SIG-M5 (cell line): Measurements from ENCODE around the gene WDR31.

Source experiments
- DNase-seq: peaks from one replicate; lab custom pipeline; 2025; lab: John Stamatoyannopoulos, UW

The WDR31 gene

DNA sequence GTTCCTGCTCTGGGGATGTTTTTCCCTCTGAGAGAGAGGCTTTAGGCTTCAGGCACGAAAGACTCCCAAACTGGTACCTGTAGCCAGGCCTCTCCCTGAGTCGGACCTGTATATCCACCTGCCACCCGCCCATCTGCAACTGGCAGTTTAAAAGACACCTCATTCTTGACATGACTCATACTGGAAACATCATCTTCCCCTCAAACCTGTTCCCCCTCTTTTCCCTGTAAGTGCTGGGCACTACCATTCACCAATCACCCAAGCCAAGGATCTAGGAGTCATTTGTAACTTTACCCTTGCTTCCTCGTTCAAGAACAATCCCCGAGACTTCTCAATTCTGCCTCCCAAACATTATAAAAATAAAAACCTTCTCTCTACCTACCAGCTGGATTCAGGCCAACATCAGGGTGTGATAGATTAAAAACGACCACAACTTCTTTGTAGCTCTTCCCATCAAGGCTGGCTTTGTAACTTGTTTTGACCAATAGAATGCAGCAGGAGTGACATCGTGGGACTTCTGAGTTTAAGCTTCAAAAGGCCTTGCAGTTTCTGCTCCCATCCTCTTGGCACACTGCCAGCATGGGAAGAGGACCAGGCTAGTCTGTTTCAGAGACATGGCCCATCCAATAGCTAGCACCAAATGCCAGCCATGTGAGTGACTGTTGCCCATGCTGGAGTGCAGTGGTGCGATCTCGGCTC is 1.8 kb upstream of the WDR31 start:
- no peak for DNase-seq

DNA sequence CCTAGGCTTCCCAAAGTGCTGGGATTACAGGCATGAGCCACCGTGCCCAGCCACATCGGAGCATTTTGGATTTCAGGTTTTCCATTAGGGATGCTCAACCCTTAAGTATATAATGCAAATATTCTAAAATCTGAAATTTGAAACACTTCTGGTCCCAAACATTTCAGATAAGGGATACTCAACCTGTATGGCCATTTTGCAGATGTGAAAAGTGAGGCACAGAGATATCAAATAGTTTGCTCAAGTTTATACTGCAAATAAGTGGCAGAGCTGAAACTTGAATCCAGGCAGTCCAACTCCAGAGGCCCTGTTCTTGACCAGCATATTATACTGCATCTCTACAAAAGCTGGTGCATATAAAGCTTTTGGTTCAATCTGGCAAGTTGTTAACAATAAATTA is 2.4 kb downstream of the WDR31 start:
- no peak for DNase-seq

DNA sequence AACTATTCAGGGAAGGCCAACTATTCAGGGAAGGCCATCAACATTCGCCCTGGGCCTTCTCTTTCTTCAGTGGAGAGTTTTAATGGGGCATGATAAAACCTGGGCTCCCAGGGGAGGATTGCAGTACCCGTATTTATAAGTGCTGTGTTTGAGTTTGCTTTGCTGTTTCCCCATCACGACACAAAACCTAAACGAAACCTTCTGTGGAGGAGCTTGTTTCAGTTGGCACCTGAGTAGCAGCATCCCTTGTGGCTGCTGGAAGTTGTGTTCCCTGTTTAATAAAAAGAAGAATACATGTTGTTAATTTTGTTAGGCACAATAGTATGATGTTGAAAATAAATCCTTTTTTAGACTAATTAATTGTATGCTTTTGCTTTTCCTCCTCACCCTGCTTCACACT is 8.3 kb downstream of the WDR31 start:
- no peak for DNase-seq

- no peak for DNase-seq
Observed at GRCh38 chr9:113328045-113328782, 11.9 kb downstream of the WDR31 start.

GRCh38 chr9:113326230-113326629 is 13.8 kb downstream of the WDR31 start:
- no peak for DNase-seq

- no peak for DNase-seq
Observed at GRCh38 chr9:113322671-113323070, 17.4 kb downstream of the WDR31 start.

DNA sequence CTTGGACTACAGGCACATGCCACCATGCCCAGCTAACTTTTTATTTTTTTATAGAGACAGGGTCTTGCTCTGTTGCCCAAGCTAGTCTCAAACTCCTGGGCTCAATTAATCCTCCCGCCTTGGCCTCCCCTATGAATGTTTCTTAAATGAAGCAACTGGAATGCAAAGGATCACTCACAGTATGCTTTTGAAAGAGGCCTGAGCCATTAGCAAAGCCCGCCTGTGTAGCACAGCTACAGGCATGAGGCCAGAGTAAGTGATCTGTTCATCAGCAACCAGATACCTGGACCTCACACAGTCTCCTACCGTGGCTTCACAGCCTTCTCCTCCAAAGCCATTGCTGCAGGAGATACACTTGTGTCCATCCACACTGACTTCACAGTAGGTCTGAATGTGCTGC is 20.0 kb downstream of the WDR31 start:
- no peak for DNase-seq

DNA sequence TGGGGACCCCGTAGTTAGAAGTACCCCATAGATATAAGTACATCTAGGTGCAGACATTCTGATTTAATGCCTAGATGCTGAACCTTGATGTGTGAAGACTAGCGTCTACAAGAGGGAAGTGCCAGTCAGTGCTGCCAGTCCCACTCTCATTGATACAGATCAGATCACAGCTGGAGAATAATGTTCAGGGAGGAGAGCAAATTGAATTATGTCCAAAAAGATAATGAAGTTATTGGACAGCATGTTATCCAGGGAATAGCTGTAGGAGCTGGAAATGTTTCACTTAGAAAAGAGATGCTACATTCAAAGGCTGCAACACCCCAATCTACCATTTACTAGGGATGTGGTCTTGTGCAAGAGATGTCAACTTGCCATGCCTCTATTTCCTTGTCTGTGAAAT is 21.0 kb downstream of the WDR31 start:
- no peak for DNase-seq

DNA sequence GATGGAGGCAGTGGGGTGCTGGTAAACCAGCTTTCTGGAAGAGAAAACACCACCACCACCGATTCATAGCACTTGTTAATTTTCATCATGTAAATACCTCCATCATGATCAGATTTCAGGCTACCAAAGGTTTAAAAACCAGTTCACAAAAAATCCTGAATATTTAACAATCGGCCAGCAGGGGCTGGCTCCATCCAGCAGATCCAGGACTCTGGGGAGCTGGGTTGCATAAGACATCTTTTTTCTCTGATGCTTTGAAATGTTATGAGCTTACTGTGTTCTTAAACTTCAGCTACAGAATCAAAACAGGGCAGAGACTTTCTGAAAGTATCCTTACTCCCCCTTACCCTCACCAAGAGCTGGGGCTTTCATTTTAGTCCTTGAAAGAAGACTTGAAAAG is 22.3 kb downstream of the WDR31 start:
- no peak for DNase-seq

DNA sequence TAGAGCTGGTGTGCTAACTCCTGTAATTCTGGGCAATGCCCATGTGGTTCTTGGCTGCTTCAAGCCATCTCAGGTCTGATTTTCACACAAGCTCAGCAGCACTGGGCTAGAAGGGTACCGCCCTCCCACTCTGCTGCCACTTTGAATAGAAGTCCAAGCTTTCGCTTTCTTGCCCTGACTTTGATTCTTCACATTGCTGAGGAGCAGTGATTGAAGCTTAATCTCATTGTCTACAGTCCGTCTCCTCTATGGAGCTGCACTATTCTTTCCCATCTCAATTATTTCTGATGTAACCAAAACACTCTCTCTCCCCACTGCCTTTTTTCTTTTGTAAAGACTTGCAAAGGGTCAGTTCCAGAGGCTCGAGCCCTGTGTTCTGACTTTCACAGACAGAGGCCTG is 24.0 kb downstream of the WDR31 start:
- DNase-seq = no peak

DNA sequence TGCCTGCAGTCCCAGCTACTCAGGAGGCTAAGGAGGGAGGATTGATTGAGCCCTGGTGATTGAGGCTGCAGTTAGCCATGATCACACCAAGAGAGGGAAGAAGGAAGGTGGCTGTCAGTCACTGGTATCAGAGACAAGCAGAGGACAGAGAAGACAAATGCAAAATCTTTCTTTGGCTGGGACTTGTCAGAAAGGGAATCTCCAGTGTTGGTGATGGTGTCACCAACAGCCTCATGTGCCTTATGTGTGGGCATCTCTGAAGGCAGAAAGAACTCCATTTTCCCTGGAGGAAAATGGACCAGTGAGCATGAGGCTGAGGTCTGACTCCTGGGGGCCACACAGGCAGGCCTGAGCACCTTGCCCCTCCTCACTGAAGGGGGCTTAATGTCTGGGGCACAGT is 24.8 kb downstream of the WDR31 start:
- DNase-seq = no peak

DNA sequence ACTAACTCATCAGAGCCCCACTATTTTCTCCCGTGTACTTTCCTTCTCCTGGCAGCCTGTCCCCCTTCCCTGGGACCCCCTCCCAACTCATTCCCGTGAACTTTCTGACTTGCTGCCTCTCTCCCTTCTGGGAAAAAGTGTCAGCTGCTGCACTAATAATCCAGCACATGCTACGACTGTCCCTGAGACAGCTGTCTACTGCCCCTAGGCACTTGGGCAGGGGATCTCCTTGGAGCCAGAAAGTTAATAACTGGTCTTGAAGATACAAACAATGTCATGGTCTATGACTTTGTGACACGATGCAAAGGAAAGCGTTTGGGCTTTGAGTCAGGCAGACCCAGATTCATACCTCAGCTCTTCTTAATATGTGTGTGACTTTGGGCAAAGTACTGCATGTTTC is 26.8 kb downstream of the WDR31 start:
- DNase-seq = no peak

GRCh38 chr9:113311961-113312360 is 28.1 kb downstream of the WDR31 start:
- no peak for DNase-seq

GRCh38 chr9:113310538-113310937 is 29.5 kb downstream of the WDR31 start:
- DNase-seq = no peak

DNA sequence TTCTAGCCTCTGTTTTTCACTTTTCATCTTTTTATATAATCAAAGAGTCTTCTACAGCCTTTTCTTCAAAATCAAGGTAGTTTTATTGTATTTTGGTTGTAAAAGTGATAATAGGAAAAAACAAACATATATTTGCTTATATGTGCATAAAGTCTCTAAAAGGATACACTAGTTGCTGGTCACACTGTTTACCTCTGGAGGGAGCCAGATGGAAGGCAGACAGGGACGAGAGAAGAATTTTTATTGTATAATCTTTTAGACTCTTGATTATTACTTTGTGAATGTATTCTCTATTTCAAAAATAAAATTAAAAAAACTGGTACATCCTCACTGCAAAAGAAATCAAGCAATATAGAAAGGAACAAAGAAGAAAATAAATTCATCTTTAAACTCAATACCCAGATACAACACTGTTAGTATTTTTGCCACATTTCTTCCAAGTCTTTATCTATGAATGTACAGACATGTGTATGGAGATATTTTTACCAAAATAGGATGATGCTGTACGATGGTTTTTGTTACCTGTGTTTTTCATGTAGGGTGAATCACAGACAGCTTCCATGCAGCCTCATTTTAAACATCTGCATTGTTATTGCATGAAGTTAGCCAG is 30.8 kb downstream of the WDR31 start:
- DNase-seq = no peak

GRCh38 chr9:113307396-113307975 is 32.6 kb downstream of the WDR31 start:
- no peak for DNase-seq

- DNase-seq = no peak
Observed at GRCh38 chr9:113306566-113306965, 33.5 kb downstream of the WDR31 start.

DNA sequence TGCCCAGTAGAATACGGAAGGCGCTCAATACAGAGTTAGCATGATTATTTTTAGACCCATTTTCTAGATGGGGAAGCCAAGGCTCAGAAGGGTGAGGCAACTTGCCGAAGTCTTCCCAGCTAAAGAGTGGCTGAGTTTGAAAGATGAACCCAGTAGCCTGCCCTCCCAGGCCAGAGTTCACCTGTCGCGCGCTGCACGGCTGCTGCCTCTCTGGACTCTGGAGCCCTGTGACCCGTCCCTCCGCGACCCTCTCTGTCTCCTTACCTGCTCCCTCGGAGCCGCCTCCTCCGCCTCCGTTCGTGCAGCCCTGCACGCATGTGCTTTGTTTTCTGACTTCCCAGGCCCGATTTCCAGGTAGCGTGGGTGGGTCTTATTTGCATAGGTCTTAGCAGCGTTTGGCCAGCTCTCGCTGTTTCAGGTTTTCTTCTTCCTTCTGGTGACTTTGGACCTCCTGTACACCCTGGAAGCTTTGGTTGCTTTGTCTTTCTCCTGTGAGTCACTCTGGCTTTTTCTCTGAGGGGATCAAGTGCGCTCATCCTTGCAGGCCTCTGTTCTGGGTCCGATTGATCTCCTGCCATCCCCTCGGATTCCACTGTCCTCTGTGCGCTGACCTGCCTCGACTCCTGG is 37.2 kb downstream of the WDR31 start, which contains the start of gene RNF183:
Gene RNF183, minus strand, starts transcription at position 585 of the 627 bp plus-strand sequence. CDS start 5,192 bp downstream, outside the sequence.
- DNase-seq = no peak

DNA sequence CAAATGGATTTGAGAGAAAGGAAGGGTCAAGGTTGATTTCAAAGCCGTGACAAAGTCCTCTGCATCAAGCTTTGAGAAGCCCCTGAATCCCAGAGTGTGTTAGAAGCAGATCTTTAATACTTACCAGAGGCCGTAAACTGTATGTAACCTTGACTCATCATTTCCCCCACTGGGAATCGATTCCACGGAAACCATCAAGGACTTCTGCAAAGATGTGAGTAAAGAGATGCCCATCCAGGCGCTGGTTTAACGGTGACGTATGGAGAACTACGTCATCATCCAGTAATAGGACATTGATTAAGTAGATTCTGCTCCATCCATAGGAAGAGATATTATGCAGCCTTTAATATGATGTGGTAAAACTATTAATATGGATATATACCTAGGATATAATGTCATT is 38.5 kb downstream of the WDR31 start:
- DNase-seq = no peak

- no peak for DNase-seq
Observed at GRCh38 chr9:113299800-113300292, 40.2 kb downstream of the WDR31 start.

DNA sequence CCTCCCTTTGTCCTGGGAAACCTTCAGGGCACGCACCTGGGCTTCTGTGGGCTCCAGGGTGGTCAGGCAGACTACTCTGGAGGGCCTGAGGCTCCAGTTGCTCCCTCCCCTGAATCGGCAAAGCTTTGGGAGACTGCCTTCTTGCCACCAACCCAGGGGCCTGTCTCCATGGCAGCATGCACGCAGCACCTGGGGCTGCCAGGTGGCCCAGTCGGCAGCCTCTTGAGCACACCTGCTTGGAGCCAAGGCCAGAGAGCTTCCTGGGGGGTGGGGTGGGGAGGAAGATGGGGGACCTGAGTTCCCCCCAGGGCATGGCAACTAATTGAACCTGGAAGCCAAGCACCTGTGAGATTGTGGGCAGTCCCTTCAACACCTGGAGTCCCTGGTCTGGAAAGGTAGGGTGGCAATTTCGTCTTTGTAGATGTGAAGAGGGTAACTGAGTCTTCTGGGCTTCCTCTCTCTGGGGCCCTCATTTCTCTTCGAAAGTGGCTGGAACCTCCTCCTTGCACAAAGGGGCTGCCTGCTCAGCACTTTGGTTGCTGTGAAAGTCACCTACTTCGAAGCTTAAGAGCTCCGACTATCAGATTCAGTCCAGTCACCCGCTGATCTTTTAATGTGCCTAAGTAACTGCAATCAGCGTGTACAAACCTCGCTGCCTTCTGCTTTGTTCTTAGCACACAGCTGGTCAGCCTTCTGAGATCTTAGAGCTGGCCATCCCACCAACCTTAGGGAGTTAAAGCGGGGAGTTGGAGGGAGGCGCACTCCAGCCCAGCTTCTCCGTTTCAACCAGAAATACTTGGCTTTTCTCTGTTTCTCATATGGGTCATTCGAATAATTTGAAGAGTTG is 40.9 kb downstream of the WDR31 start:
- no peak for DNase-seq
